ES-I3 (cell line): Measurements from ENCODE around the gene HACD4.

Source experiments
- H3K36me3 ChIP-seq: 2 replicates; pipeline ENCODE4 v1.6.1; 2013; ENCODE audit warnings: mild to moderate bottlenecking, low read length, control low read depth, moderate library complexity; ENCODE audit not compliant: insufficient read depth
- H3K4me1 ChIP-seq: 2 replicates; pipeline ENCODE4 v1.6.1; 2013; ENCODE audit warnings: mild to moderate bottlenecking, control low read depth, low read length; ENCODE audit not compliant: insufficient read depth
- H3K9ac ChIP-seq: 2 replicates; pipeline ENCODE4 v1.6.1; 2013; ENCODE audit warnings: low read depth, mild to moderate bottlenecking, low read length, moderate library complexity
- H3K9me3 ChIP-seq: 2 replicates; pipeline ENCODE4 v1.6.1; 2013; ENCODE audit warnings: mild to moderate bottlenecking, low read length, moderate library complexity; ENCODE audit not compliant: control insufficient read depth, insufficient read depth

The HACD4 gene

DNA sequence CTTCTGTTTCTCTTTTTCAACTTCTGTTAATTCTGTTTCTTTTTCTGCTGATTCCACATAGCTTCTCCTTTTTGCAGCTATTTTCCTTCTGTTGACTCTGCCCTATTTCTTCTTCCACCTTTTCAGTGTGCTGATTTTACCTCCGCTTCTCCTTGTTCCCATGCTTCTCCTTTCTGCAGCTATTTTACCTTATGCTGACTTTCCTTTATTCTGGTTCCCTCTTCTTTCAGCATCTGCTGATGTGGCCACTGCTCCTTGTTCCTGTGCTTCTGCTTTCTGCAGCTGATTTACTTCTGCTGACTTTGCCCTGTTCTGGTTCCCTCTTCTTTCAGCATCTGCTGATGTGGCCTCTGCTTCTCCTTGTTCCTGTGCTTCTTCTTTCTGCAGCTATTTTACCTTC, 58.8 kb downstream of the HACD4 start:
- Histone ChIP-seq H3K9me3 (peaks cover 3% of the 10 kb centered on the region; the same call in 1 of the 2 replicates), H3K36me3 (no peaks in the 10 kb centered on the region), H3K4me1 (no peaks in the 10 kb centered on the region), H3K9ac (no peak overlapping the region)

DNA sequence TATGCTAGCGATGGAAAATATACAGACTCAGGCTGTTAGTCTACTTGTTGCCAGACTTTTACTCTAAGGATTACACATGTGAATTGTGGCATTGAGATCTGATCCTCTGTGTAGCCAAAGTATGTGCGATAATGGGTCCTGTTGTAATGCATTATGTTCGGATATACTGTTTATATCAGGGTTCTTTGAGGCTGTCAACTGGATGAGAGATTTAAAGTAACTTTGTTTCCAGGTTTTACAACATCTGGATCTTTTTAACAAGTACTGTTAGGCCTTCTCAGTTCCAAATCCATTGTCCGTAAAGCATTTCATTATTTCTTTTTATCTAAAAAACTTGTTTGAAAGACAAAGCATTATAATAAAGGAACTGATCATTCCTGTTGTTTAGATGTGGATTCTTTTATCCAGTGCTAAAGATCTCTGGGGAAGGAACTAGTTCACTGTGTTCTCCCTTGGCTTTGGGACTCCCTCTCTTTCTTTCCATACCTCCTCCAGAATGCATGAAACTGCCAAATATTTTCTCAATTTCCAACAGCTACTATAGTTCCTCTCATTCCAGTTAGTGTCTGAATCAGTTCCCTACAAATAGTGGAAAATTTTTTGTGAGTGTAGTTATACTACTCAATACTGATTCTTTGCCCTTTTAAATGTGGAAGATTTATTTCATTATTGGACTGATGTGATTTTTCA, 68.8 kb downstream of the HACD4 start:
- Histone ChIP-seq H3K9me3 (no peaks in the 10 kb centered on the region), H3K9ac (no peak overlapping the region), H3K4me1 (no peaks in the 10 kb centered on the region), H3K36me3 (no peaks in the 10 kb centered on the region)

- Histone ChIP-seq H3K9me3 (no peaks in the 10 kb centered on the region; the same call in 1 of the 2 replicates), H3K36me3 (peaks cover 18% of the 10 kb centered on the region), H3K4me1 (peaks cover 22% of the 10 kb centered on the region; the same call in 1 of the 2 replicates), H3K9ac (no peak overlapping the region)
These were observed 80.7 kb downstream of the HACD4 start for GRCh38 chr9:20950707-20951106.
